A673 (cell line): ENCODE results near the gene TBX3. TPM values are rescaled to one million over a fixed set of nuclear protein-coding genes. Genes with fewer than 3 reads are reported as not detected.

Source experiments
- BruUV-seq: library from RNA; stranded (reverse); fragments of 400-500 nt; replicated peaks from 2 replicates; lab custom pipeline; 2021; lab: Mats Ljungman, UMichigan
- CTCF ChIA-PET: fragments of 300-600 bp; sonication (Branson Sonifier 250); formaldehyde crosslinking; loops from one replicate; lab custom pipeline; 2022; ENCODE audit warnings: antibody characterized with exemption; lab: Charles Lee
- POLR2A ChIA-PET: fragments of 300-600 bp; sonication (Branson Sonifier 250); formaldehyde crosslinking; loops from one replicate; lab custom pipeline; 2022; ENCODE audit warnings: antibody characterized with exemption; ENCODE audit not compliant: low non-redundant PET; lab: Charles Lee
- DNase-seq: peaks from one replicate; pipeline ENCODE4 v3.0.0-alpha.2; 2015; ENCODE audit warnings: low spot score
- H3K27ac ChIP-seq: fragments of 200-600 bp; sonication (generic); 2 replicates; pipeline ENCODE4 v1.5.1; 2016; ENCODE audit warnings: mixed run types, low read depth, mild to moderate bottlenecking, mixed read lengths, antibody characterized with exemption, low read length; ENCODE audit not compliant: poor library complexity, severe bottlenecking
- H3K27me3 ChIP-seq: fragments of 200-600 bp; sonication (generic); replicated peaks from 2 replicates; pipeline ENCODE4 v1.6.1; 2017; ENCODE audit warnings: mixed run types, low read depth, mild to moderate bottlenecking, mixed read lengths, antibody characterized with exemption, low read length; ENCODE audit not compliant: insufficient read depth, poor library complexity
- H3K36me3 ChIP-seq: fragments of 200-600 bp; sonication (generic); 2 replicates; pipeline ENCODE4 v1.6.1; 2016; ENCODE audit warnings: mixed run types, mild to moderate bottlenecking, mixed read lengths, antibody characterized with exemption, low read length; ENCODE audit not compliant: insufficient read depth, poor library complexity, severe bottlenecking
- H3K4me1 ChIP-seq: fragments of 200-600 bp; sonication (generic); 2 replicates; pipeline ENCODE4 v1.6.1; 2017; ENCODE audit warnings: mixed run types, mild to moderate bottlenecking, mixed read lengths, antibody characterized with exemption, low read length; ENCODE audit not compliant: insufficient read depth, poor library complexity, severe bottlenecking
- H3K4me3 ChIP-seq: fragments of 200-600 bp; sonication (generic); 2 replicates; pipeline ENCODE4 v1.5.1; 2016; ENCODE audit warnings: low read depth, mixed run types, mild to moderate bottlenecking, mixed read lengths, low read length; ENCODE audit not compliant: poor library complexity, severe bottlenecking
- H3K9me3 ChIP-seq: fragments of 200-600 bp; sonication (generic); 2 replicates; pipeline ENCODE4 v1.6.1; 2016; ENCODE audit warnings: mixed run types, low read depth, mild to moderate bottlenecking, mixed read lengths, antibody characterized with exemption, low read length; ENCODE audit not compliant: poor library complexity, severe bottlenecking
- EZH2 ChIP-seq: fragments of 200-600 bp; sonication (generic); IDR thresholded peaks from 2 replicates; pipeline ENCODE4 v1.6.1; 2017; ENCODE audit warnings: borderline replicate concordance, low read depth, mild to moderate bottlenecking, mixed read lengths, antibody characterized with exemption, low read length; ENCODE audit not compliant: poor library complexity, severe bottlenecking
- intact Hi-C: fragments of 100-400 bp; cut with micrococcal nuclease; formaldehyde crosslinking; loops from one replicate; pipeline ENCODE4 v1.10.0; 2022; ENCODE audit not compliant: unreplicated experiment
- total RNA-seq: library from RNA; stranded (reverse); gene quantifications from 2 replicates; pipeline ENCODE4 v1.2.3, GENCODE V29; 2021
- TF ChIP-seq, protein P1 (sequence below): fragments of 300-800, 200-600 bp; sonication (generic); conservative IDR thresholded peaks from 2 replicates; pipeline ENCODE4 v1.5.1; 2017; ENCODE audit warnings: low read depth, mild to moderate bottlenecking, antibody characterized with exemption, low read length, moderate library complexity, mixed read lengths

The TBX3 gene
- total RNA-seq, 1 experiment from 2014 or later: 1.4 TPM

DNA sequence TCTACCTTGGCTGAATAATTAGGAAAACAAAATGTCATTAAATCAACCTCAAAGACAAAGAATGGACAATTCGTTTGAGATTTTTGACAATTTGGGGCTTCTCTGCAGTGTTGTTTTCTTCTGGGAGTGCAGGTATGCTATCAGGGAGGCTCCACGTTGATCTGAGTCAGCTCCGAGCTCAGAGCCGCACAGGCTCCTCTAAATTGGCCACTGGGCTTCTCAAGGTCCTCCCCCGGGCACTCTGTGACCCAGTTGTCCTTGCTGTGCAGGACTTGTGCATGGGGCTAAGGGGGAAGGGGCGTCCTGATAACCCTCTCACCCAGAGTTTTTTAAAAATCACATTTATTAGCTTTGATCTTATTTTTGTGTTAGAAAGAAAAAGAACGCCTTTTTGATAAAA lies 52.7 kb downstream of the TBX3 start:
- H3K27me3 ChIP-seq: no peaks in the 10 kb centered on the region
- intact Hi-C loops: no loop called here
- no peak for DNase-seq
- no TSS peak for BruUV-seq
- H3K4me3 ChIP-seq: no peak overlapping the region
- H3K27ac ChIP-seq: no peak overlapping the region
- no peaks in the 10 kb centered on the region for H3K9me3 ChIP-seq
- TF ChIP-seq, protein P1, sequence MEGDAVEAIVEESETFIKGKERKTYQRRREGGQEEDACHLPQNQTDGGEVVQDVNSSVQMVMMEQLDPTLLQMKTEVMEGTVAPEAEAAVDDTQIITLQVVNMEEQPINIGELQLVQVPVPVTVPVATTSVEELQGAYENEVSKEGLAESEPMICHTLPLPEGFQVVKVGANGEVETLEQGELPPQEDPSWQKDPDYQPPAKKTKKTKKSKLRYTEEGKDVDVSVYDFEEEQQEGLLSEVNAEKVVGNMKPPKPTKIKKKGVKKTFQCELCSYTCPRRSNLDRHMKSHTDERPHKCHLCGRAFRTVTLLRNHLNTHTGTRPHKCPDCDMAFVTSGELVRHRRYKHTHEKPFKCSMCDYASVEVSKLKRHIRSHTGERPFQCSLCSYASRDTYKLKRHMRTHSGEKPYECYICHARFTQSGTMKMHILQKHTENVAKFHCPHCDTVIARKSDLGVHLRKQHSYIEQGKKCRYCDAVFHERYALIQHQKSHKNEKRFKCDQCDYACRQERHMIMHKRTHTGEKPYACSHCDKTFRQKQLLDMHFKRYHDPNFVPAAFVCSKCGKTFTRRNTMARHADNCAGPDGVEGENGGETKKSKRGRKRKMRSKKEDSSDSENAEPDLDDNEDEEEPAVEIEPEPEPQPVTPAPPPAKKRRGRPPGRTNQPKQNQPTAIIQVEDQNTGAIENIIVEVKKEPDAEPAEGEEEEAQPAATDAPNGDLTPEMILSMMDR: no peak
- no peak for TF ChIP-seq EZH2
- ChIA-PET CTCF (no interaction called here), POLR2A (no interaction called here)
- no peaks in the 10 kb centered on the region for H3K4me1 ChIP-seq
- H3K36me3 ChIP-seq: no peaks in the 10 kb centered on the region

GRCh38 chr12:114628199-114628598 lies 55.8 kb downstream of the TBX3 start:
- ChIA-PET CTCF (no interaction called here), POLR2A (no interaction called here)
- Histone ChIP-seq H3K36me3 (no peaks in the 10 kb centered on the region), H3K4me1 (no peaks in the 10 kb centered on the region), H3K27me3 (no peaks in the 10 kb centered on the region), H3K9me3 (no peaks in the 10 kb centered on the region), H3K4me3 (no peak overlapping the region), H3K27ac (no peak overlapping the region)
- no peak for DNase-seq
- intact Hi-C loops: no loop called here
- TF ChIP-seq EZH2: no peak
- TF ChIP-seq, protein P1: no peak
- no TSS peak for BruUV-seq

- TF ChIP-seq, protein P1: no peak
- TF ChIP-seq EZH2: no peak
- intact Hi-C loops: no loop called here
- no peak for DNase-seq
- H3K4me1 ChIP-seq: no peaks in the 10 kb centered on the region
- POLR2A ChIA-PET: no interaction called here
- no peaks in the 10 kb centered on the region for H3K9me3 ChIP-seq
- no peaks in the 10 kb centered on the region for H3K27me3 ChIP-seq
- no peak overlapping the region for H3K27ac ChIP-seq
- no TSS peak for BruUV-seq
- no peaks in the 10 kb centered on the region for H3K36me3 ChIP-seq
- H3K4me3 ChIP-seq: no peak overlapping the region
- CTCF ChIA-PET: no interaction called here
Observed at GRCh38 chr12:114627393-114627792, 56.6 kb downstream of the TBX3 start.
